KOPT-K1 (cell line): ENCODE data around the gene OR2A25.

Source experiments
- H3K27ac ChIP-seq: fragments of 200-600 bp; sonication (generic); 2 replicates; pipeline ENCODE4 v1.5.1; 2016; ENCODE audit warnings: antibody characterized with exemption, mild to moderate bottlenecking, low read depth, low read length; ENCODE audit not compliant: poor library complexity, severe bottlenecking
- H3K36me3 ChIP-seq: fragments of 200-600 bp; sonication (generic); 2 replicates; pipeline ENCODE4 v1.5.1; 2017; ENCODE audit warnings: antibody characterized with exemption, mild to moderate bottlenecking, low read length, moderate library complexity; ENCODE audit not compliant: insufficient read depth
- H3K9me3 ChIP-seq: fragments of 200-600 bp; sonication (generic); 2 replicates; pipeline ENCODE4 v1.5.1; 2017; ENCODE audit warnings: antibody characterized with exemption, low read length, mild to moderate bottlenecking; ENCODE audit not compliant: insufficient read depth, poor library complexity, severe bottlenecking

The OR2A25 gene

GRCh38 chr7:144069511-144069910 lies at the start of gene OR2A25:
OR2A25 (plus strand) TSS chr7:144069811; CDS start chr7:144074220, 4,409 bp downstream.
- Histone ChIP-seq H3K36me3 (no peaks in the 10 kb centered on the region), H3K9me3 (no peaks in the 10 kb centered on the region)

GRCh38 chr7:144020340-144020739 lies 49.3 kb upstream of the OR2A25 start:
- Histone ChIP-seq H3K9me3 (no peaks in the 10 kb centered on the region), H3K27ac (no peak overlapping the region), H3K36me3 (no peaks in the 10 kb centered on the region)

More at GRCh38 chr7:144069511-144069910, at the start of gene OR2A25:
- H3K27ac ChIP-seq, result no peak within 1 kb of the TSS

GRCh38 chr7:144022169-144022568 lies 47.4 kb upstream of the OR2A25 start:
- H3K36me3 ChIP-seq, result no peaks in the 10 kb centered on the region
- no peak overlapping the region for H3K27ac ChIP-seq

GRCh38 chr7:144023171-144023827 lies 46.3 kb upstream of the OR2A25 start:
- no peaks in the 10 kb centered on the region for H3K9me3 ChIP-seq
- H3K27ac ChIP-seq, result no peak overlapping the region
- no peaks in the 10 kb centered on the region for H3K36me3 ChIP-seq

More at GRCh38 chr7:144022169-144022568, 47.4 kb upstream of the OR2A25 start:
- no peaks in the 10 kb centered on the region for H3K9me3 ChIP-seq

- no peaks in the 10 kb centered on the region for H3K9me3 ChIP-seq
- no peak overlapping the region for H3K27ac ChIP-seq
- H3K36me3 ChIP-seq, result no peaks in the 10 kb centered on the region
These were observed 45.4 kb upstream of the OR2A25 start for GRCh38 chr7:144024213-144024612.

GRCh38 chr7:144026203-144026883 lies 43.3 kb upstream of the OR2A25 start:
- Histone ChIP-seq H3K36me3 (no peaks in the 10 kb centered on the region), H3K9me3 (no peaks in the 10 kb centered on the region), H3K27ac (no peak overlapping the region)

- Histone ChIP-seq H3K9me3 (no peaks in the 10 kb centered on the region), H3K27ac (no peak overlapping the region), H3K36me3 (no peaks in the 10 kb centered on the region)
These were observed 42.5 kb upstream of the OR2A25 start for GRCh38 chr7:144027070-144027469.

- Histone ChIP-seq H3K9me3 (no peaks in the 10 kb centered on the region), H3K36me3 (no peaks in the 10 kb centered on the region), H3K27ac (no peak overlapping the region)
These were observed 41.6 kb upstream of the OR2A25 start for GRCh38 chr7:144027974-144028373.

- no peaks in the 10 kb centered on the region for H3K9me3 ChIP-seq
- H3K27ac ChIP-seq, result no peak overlapping the region
- no peaks in the 10 kb centered on the region for H3K36me3 ChIP-seq
These were observed 41.1 kb upstream of the OR2A25 start for GRCh38 chr7:144028547-144028946.

- Histone ChIP-seq H3K36me3 (no peaks in the 10 kb centered on the region), H3K9me3 (no peaks in the 10 kb centered on the region), H3K27ac (no peak overlapping the region)
These were observed 37.1 kb upstream of the OR2A25 start for GRCh38 chr7:144032516-144032915.

- H3K27ac ChIP-seq, result no peak overlapping the region
- no peaks in the 10 kb centered on the region for H3K36me3 ChIP-seq
- H3K9me3 ChIP-seq, result no peaks in the 10 kb centered on the region
These were observed 36.5 kb upstream of the OR2A25 start for GRCh38 chr7:144032985-144033709.

- H3K27ac ChIP-seq, result no peak overlapping the region
- H3K9me3 ChIP-seq, result no peaks in the 10 kb centered on the region
- no peaks in the 10 kb centered on the region for H3K36me3 ChIP-seq
These were observed 34.2 kb upstream of the OR2A25 start for GRCh38 chr7:144035385-144035784.

- Histone ChIP-seq H3K36me3 (no peaks in the 10 kb centered on the region), H3K9me3 (no peaks in the 10 kb centered on the region), H3K27ac (no peak overlapping the region)
These were observed 33.2 kb upstream of the OR2A25 start for GRCh38 chr7:144036302-144036885.

- Histone ChIP-seq H3K27ac (no peak overlapping the region), H3K36me3 (no peaks in the 10 kb centered on the region), H3K9me3 (no peaks in the 10 kb centered on the region)
These were observed 32.1 kb upstream of the OR2A25 start for GRCh38 chr7:144037414-144038035.

- Histone ChIP-seq H3K36me3 (no peaks in the 10 kb centered on the region), H3K27ac (no peak overlapping the region), H3K9me3 (no peaks in the 10 kb centered on the region)
These were observed 30.7 kb upstream of the OR2A25 start for GRCh38 chr7:144038887-144039286.
